Hippocampal formation (tissue), 2 donors: ENCODE data around the gene NT5DC3.
"Not testable (repeated sequence)": the region's sequence is repeated elsewhere in the genome, so short reads cannot be mapped to it uniquely, and the experiment has no call there.

Experiments used
- DNase-seq, 2 donors: peaks; one replicate each; lab custom pipeline; 2025; lab: John Stamatoyannopoulos, UW

The NT5DC3 gene

GRCh38 chr12:103810111-103810510, 30.9 kb downstream of the NT5DC3 start:
- no peak for DNase-seq

- not testable (repeated sequence) for DNase-seq
Observed at GRCh38 chr12:103809639-103810038, 31.4 kb downstream of the NT5DC3 start.

- DNase-seq: no peak
Observed at GRCh38 chr12:103809154-103809553, 31.9 kb downstream of the NT5DC3 start.

GRCh38 chr12:103808239-103808880, 32.7 kb downstream of the NT5DC3 start:
- DNase-seq: no peak

- no peak for DNase-seq
Observed at GRCh38 chr12:103807561-103808238, 33.3 kb downstream of the NT5DC3 start.

GRCh38 chr12:103806803-103807202, 34.2 kb downstream of the NT5DC3 start:
- no peak for DNase-seq

- DNase-seq: no peak
Observed at GRCh38 chr12:103805655-103806360, 35.2 kb downstream of the NT5DC3 start.

GRCh38 chr12:103803847-103804246, 37.2 kb downstream of the NT5DC3 start:
- DNase-seq: no peak

GRCh38 chr12:103802586-103802886, 38.5 kb downstream of the NT5DC3 start:
- DNase-seq: no peak

- no peak for DNase-seq
Observed at GRCh38 chr12:103801709-103802585, 39.1 kb downstream of the NT5DC3 start.

- DNase-seq: peak; percentile 28 to 51
Observed at GRCh38 chr12:103799857-103800771, 40.9 kb downstream of the NT5DC3 start.

- DNase-seq: no peak
Observed at GRCh38 chr12:103799504-103799856, 41.6 kb downstream of the NT5DC3 start.

- no peak for DNase-seq
Observed at GRCh38 chr12:103798586-103798985, 42.4 kb downstream of the NT5DC3 start.

- DNase-seq: no peak
Observed at GRCh38 chr12:103794309-103795213, 46.5 kb downstream of the NT5DC3 start.

- no peak for DNase-seq
Observed at GRCh38 chr12:103793512-103794045, 47.5 kb downstream of the NT5DC3 start.

- no peak for DNase-seq
Observed at GRCh38 chr12:103793046-103793445, 48.0 kb downstream of the NT5DC3 start.

- DNase-seq: no peak
Observed at GRCh38 chr12:103791350-103791920, 49.6 kb downstream of the NT5DC3 start.

GRCh38 chr12:103786201-103786600, 54.8 kb downstream of the NT5DC3 start:
- no peak for DNase-seq

GRCh38 chr12:103785243-103786031, 55.6 kb downstream of the NT5DC3 start:
- DNase-seq: no peak
